ENCODE measurements around the gene DPYSL5.

The DPYSL5 gene

DNA sequence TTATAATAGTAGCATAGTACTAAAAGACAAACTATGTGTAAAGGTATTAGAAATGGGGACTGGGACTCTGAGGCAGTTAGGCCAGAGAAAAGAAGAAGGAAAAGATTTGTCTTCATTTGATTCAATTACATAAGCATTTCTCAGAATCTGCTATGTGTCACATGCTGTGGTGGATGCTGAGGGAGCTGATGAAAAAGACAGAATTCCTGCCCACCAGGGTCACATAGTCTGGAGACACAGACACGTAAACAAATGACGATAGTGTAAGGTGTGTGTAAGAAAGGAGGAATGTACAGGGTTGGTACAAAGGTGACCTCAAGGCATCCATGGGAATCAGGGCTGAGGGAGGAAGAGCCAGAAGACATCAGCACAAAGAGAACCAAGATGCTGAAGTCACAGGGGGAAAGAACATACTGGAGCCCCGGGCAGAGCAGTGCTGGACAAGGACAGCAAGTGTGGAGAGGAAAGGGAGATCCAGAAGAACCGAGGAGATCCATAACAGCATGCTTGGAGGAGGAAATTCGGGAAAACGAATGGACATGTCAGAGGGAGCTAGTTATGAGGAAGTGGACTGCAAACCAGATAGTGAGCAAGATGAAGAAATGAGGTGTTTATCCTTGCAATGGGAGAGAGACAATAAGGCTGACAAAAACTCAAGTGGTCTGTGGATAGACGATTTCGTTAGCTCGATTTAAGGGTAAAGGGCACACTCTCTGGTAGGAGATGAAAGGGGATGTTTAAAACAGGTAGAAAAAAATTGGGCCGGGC lies 121.3 kb downstream of the DPYSL5 start:
- Histone ChIP-seq H3K79me2 (ENCODE audit: insufficient read depth, low read length) (no peaks in the 10 kb centered on the region), H2AFZ (ENCODE audit: low read length) (no peak overlapping the region), H3F3A (ENCODE audit: low read depth) (no peaks in the 10 kb centered on the region), H3K9me2 (replicated peaks; ENCODE audit: low read depth, low read length) (no peaks in the 10 kb centered on the region), H3K4me2 (ENCODE audit: low read depth, low read length, poor library complexity, severe bottlenecking) (no peak overlapping the region), H3K36me3 (ENCODE audit: insufficient read depth, low read length) (no peaks in the 10 kb centered on the region), H3K4me3 (ENCODE audit: low read length, poor library complexity, severe bottlenecking) (no peak overlapping the region), H3K4me1 (ENCODE audit: insufficient read depth, low read length, poor library complexity, severe bottlenecking) (no peaks in the 10 kb centered on the region), H4K20me1 (ENCODE audit: insufficient read depth, low read length, poor library complexity, severe bottlenecking) (no peaks in the 10 kb centered on the region), H3K27me3 (ENCODE audit: insufficient read depth, low read length, poor library complexity, severe bottlenecking) (no peaks in the 10 kb centered on the region), H3K9me3 (ENCODE audit: insufficient read depth, low read depth, low read length) (no peaks in the 10 kb centered on the region), H3K9ac (ENCODE audit: low read depth, low read length, poor library complexity, severe bottlenecking) (no peak overlapping the region)
- TF ChIP-seq EZH2phosphoT487 (IDR thresholded peaks at IDR 0.05; ENCODE audit: borderline replicate concordance), result no peak
- TF ChIP-seq, protein P1, sequence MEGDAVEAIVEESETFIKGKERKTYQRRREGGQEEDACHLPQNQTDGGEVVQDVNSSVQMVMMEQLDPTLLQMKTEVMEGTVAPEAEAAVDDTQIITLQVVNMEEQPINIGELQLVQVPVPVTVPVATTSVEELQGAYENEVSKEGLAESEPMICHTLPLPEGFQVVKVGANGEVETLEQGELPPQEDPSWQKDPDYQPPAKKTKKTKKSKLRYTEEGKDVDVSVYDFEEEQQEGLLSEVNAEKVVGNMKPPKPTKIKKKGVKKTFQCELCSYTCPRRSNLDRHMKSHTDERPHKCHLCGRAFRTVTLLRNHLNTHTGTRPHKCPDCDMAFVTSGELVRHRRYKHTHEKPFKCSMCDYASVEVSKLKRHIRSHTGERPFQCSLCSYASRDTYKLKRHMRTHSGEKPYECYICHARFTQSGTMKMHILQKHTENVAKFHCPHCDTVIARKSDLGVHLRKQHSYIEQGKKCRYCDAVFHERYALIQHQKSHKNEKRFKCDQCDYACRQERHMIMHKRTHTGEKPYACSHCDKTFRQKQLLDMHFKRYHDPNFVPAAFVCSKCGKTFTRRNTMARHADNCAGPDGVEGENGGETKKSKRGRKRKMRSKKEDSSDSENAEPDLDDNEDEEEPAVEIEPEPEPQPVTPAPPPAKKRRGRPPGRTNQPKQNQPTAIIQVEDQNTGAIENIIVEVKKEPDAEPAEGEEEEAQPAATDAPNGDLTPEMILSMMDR (conservative IDR thresholded peaks at IDR 0.05; ENCODE audit: low read length), result no peak

DNA sequence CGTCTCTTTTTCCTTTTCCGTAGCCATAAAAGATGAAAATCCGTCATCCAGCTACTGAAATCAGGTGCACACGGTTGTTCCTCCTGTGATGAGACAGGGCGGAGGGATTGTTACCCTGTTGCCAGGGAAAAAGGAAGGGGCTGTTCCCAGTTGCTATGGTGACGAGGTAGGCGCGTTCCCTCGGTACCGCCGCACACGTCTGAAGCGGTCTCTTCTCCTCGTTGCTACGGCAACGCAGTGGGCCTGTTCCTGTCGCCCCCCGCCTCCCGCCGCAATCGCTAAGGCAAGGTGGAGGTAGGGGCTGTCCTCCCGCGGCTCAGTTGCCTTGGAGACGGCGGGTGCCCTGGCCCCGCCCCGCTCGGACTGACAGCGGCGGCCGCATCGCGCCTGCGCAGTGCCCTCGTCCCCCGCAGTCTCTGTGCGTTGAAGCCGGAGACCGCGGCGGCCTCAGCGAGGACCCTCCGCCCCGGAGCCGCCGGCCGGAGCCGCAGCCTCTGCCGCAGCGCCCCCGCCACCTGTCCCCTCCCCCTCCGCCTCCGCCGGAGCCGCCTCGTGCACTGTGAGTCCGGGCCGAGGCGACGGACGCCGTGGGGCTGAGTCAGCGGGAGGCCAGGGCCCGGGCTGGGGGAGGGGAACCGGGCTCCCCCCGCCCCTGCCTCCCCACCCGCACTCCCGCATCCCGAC lies 122.5 kb downstream of the DPYSL5 start, which contains the start of gene MAPRE3:
Gene MAPRE3 (plus strand): TSS at position 394 of the 684 bp plus-strand sequence. CDS start 51,582 bp downstream, outside the sequence.
- Histone ChIP-seq H3K9me3 (ENCODE audit: insufficient read depth, low read depth, low read length) (no peaks in the 10 kb centered on the region), H3F3A (ENCODE audit: low read depth) (no peaks in the 10 kb centered on the region), H3K79me2 (ENCODE audit: insufficient read depth, low read length) (no peaks in the 10 kb centered on the region), H3K27me3 (ENCODE audit: insufficient read depth, low read length, poor library complexity, severe bottlenecking) (no peaks in the 10 kb centered on the region), H3K9me2 (replicated peaks; ENCODE audit: low read depth, low read length) (no peaks in the 10 kb centered on the region), H3K9ac (ENCODE audit: low read depth, low read length, poor library complexity, severe bottlenecking) (no peak within 1 kb of the TSS), H3K4me3 (ENCODE audit: low read length, poor library complexity, severe bottlenecking) (no peak within 1 kb of the TSS), H2AFZ (ENCODE audit: low read length) (no peak within 1 kb of the TSS), H4K20me1 (ENCODE audit: insufficient read depth, low read length, poor library complexity, severe bottlenecking) (no peaks in the 10 kb centered on the region), H3K36me3 (ENCODE audit: insufficient read depth, low read length) (no peaks in the 10 kb centered on the region), H3K4me1 (ENCODE audit: insufficient read depth, low read length, poor library complexity, severe bottlenecking) (no peaks in the 10 kb centered on the region), H3K4me2 (ENCODE audit: low read depth, low read length, poor library complexity, severe bottlenecking) (no peak within 1 kb of the TSS)
- no peak for TF ChIP-seq EZH2phosphoT487 (IDR thresholded peaks at IDR 0.05; ENCODE audit: borderline replicate concordance)
- TF ChIP-seq, protein P1 (conservative IDR thresholded peaks at IDR 0.05; ENCODE audit: low read length), result no peak

DNA sequence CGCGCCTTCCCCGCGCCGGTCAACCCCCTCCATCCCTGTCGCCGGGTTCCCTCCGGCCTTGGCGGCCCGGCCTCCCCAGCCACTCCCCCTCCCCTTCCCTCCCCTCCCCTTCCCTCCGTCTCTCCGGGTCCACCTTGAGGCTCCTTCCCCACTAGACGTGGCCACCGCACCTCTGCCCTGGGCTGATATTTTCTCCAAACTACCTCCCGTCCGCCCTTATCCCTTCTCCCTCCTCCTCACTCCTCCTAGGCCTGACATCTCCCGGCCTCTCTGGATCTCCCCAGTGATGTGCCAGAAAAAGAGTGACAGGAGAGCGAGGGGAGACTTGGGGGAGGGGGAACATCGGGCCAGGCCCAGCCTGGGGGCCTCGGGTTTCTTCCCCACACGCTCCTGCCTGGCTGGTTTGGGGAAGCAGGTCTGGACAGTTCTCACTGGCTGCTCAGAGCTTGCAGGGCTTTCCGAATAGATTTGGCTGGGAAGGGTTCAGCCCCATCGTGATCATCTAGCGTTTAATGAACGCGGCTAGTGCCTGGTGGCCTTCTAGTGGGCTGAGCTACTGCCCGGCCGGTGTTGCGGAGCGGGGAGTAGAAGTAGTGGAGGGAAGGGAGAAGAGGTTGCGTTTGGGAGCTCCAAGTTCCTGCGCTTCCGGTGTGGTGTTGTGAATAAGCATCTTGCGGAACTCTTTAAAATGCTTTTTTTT lies 123.1 kb downstream of the DPYSL5 start:
- Histone ChIP-seq H3K79me2 (ENCODE audit: insufficient read depth, low read length) (no peaks in the 10 kb centered on the region), H3F3A (ENCODE audit: low read depth) (no peaks in the 10 kb centered on the region), H3K4me2 (ENCODE audit: low read depth, low read length, poor library complexity, severe bottlenecking) (no peak overlapping the region), H3K27me3 (ENCODE audit: insufficient read depth, low read length, poor library complexity, severe bottlenecking) (no peaks in the 10 kb centered on the region), H3K9ac (ENCODE audit: low read depth, low read length, poor library complexity, severe bottlenecking) (no peak overlapping the region), H3K9me3 (ENCODE audit: insufficient read depth, low read depth, low read length) (no peaks in the 10 kb centered on the region), H3K4me1 (ENCODE audit: insufficient read depth, low read length, poor library complexity, severe bottlenecking) (no peaks in the 10 kb centered on the region), H3K4me3 (ENCODE audit: low read length, poor library complexity, severe bottlenecking) (no peak overlapping the region), H3K9me2 (replicated peaks; ENCODE audit: low read depth, low read length) (no peaks in the 10 kb centered on the region), H4K20me1 (ENCODE audit: insufficient read depth, low read length, poor library complexity, severe bottlenecking) (no peaks in the 10 kb centered on the region), H2AFZ (ENCODE audit: low read length) (no peak overlapping the region), H3K36me3 (ENCODE audit: insufficient read depth, low read length) (no peaks in the 10 kb centered on the region)
- no peak for TF ChIP-seq EZH2phosphoT487 (IDR thresholded peaks at IDR 0.05; ENCODE audit: borderline replicate concordance)
- TF ChIP-seq, protein P1 (conservative IDR thresholded peaks at IDR 0.05; ENCODE audit: low read length), result no peak
